Measurements from ENCODE around the gene NLRC5.

NLRC5 gene

DNA sequence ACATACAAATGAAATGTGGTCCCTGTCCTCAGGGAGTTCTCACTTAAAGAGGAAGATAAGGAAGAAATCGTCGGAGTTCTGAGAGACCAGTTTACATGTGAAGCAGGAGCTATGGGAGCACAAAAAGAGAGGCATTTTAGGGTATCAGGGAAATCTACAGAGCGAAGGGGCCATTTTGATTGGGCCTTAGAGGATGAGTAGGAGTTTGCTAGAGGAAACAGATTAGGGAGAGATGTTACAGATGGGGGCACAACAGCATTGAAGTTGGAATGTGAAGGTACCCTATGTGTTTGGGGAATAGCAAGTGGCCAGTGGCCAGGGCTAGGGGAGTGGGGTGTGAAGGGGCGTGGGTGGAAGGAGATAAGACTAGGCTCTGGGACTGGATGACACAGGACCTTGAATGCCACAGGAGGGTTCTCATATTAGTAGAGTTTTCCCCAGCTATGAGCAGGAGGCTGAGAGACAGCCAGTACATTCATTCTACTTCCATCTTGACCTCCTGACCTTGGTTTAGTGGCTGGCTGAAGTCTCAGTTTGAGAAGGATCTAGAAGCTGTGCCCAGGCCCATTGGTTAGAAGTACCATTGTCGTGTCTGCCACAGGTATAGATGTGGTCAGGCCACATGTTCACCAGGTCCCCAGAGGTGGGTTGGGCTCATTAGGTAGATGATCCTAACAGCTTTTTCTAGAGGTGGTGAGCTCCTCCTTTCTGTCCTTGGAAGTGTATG lies 137.8 kb downstream of the NLRC5 start:
- Mint-ChIP-seq H3K9me3 (no peaks in the 10 kb centered on the region), H3K36me3 (no peaks in the 10 kb centered on the region), H3K4me1 (peaks cover 88% of the 10 kb centered on the region), H3K4me3 (peak overlapping the region; percentile 19), H3K27ac (peak overlapping the region; percentile 89)
- DNase-seq (ENCODE audit: low spot score in 2 of 2) = no peak
- peak; percentile 78 for ATAC-seq

DNA sequence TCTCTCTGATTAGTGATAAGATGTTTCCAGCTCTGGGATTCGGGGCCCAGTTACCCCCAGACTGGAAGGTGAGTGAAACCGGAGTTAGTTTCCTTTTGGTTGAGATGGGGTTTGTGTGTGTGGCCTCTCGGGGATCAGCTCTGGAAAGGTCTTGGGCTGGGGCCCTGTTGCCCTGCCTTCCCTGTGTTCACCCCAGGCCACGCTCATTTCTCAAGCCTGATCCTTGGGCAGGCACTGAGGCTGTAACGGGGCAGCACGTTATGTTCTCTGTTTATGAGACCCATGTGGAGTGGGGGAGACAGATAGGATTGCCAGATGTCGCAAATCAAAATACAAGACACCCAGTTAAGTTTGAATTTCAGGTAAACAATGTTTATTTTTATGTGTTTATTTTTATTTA lies 138.5 kb downstream of the NLRC5 start:
- no peaks in the 10 kb centered on the region for H3K36me3 Mint-ChIP-seq
- DNase-seq (ENCODE audit: low spot score in 2 of 2) = no peak
- no peak for ATAC-seq
- H3K9me3 Mint-ChIP-seq = no peaks in the 10 kb centered on the region
- H3K4me1 Mint-ChIP-seq = peaks cover 95% of the 10 kb centered on the region
- H3K4me3 Mint-ChIP-seq = peak overlapping the region; percentile 19
- H3K27ac Mint-ChIP-seq = peak overlapping the region; percentile 89

DNA sequence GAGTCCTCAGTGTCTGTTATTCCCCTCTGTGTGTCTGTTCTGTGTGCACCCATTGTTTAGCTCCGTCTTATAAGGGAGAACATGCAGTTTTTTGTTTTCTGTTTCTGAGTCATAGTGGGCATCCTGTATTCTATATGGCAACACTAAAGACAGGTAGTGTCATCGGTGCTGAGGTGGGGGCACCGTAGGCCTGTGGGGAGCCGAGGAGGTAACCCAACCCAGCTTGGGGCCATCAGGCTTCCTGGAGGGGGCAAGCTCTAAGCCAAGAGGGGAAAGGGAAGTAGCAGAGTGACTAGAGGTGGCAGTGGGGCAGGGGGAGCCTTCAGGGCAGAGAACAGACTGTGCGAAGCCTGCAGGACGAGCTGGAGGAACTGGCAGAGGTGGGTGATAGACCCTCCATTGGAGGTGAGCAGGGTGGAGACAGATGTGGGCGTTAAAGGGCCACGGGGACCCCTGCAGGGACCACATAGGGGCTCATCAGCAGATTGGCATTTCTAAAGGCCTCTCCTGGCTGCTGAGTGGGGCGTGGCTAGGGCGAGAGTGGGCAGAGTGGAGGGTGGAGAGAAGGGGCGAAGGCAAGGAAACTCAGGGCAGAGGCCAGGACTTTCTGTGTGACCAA lies 139.5 kb downstream of the NLRC5 start:
- Mint-ChIP-seq H3K36me3 (no peaks in the 10 kb centered on the region), H3K4me1 (peaks cover 96% of the 10 kb centered on the region), H3K4me3 (peak overlapping the region; percentile 56), H3K27ac (peak overlapping the region; percentile 86), H3K9me3 (no peaks in the 10 kb centered on the region)
- DNase-seq (ENCODE audit: low spot score in 2 of 2) (peak in 1 of 2 donors; percentile 72), ATAC-seq (peak; percentile 79)

DNA sequence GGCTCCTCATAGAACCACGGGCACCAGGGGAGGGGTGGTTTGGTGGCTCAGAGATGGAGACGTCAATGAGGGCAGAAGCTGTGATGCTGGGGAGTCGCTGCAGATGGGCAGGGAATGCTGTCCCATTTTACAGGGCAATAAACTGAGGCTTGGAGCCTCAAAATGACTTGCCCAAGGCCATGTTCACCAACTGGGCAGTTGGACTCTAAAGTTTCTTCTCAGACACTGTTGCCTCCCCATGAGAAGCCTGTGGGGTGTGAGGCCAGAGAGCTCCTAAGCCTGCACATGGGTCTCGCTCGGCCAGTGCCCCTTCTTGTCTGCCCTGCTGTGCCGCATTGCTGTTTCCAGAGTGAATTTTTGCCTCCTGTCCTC lies 141.6 kb downstream of the NLRC5 start:
- no peaks in the 10 kb centered on the region for H3K9me3 Mint-ChIP-seq
- no peaks in the 10 kb centered on the region for H3K36me3 Mint-ChIP-seq
- H3K4me3 Mint-ChIP-seq = peak overlapping the region; percentile 24
- DNase-seq (ENCODE audit: low spot score in 2 of 2) (no peak), ATAC-seq (no peak)
- H3K27ac Mint-ChIP-seq = peak overlapping the region; percentile 86
- peaks cover 96% of the 10 kb centered on the region for H3K4me1 Mint-ChIP-seq

DNA sequence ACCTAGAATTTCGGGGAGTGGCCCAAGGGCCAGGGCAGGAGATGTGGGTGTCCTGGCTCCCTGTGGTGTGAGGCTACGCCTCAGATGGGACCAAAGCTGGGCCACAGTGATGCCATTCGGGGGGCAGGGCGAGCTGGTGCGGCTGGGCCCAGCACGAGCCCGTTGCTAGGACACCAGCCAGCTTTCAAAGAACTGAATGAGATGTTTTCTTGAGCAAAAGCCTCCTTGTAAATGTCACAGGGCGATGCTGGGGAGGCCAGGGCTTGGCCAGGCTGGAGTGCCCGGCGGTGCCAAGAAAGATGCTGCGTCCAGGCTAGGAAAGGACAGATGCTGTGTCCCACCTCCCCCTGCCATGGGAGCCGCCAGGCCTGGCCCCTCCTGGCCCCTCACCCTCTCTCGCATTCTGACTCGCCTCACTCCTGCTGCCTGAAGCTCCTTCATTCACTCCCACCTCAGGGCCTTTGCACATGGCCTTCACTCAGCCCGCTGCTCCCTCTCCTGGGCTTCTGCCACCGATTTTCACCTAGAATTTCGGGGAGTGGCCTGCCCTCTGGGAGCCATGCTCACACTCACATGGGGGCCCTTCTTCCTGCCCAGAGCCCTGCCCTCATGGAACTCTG lies 142.1 kb downstream of the NLRC5 start:
- no peak for DNase-seq (ENCODE audit: low spot score in 2 of 2)
- no peaks in the 10 kb centered on the region for H3K9me3 Mint-ChIP-seq
- ATAC-seq = no peak
- peaks cover 96% of the 10 kb centered on the region for H3K4me1 Mint-ChIP-seq
- H3K36me3 Mint-ChIP-seq = no peaks in the 10 kb centered on the region
- H3K27ac Mint-ChIP-seq = peak overlapping the region; percentile 86
- H3K4me3 Mint-ChIP-seq = peak overlapping the region; percentile 24

DNA sequence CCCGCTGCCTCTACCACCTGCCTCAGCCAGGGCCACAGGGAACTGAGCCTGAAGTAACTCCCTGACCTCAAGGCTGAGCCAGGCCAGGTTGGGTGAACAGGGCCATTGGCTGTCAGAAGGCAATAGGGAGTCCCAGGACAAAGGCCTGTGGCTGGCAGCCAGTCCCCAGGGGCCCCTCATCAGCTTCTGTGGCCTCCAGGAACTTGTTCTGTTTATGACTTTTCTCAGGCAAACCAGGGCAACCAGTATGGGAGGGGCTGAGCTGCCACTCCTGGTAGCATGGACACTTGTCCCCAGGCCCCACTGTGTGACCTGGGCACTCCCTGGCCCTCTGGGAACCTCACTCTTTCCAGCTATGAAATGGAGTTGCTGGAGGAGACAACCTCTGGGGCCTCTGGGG lies 143.1 kb downstream of the NLRC5 start:
- Mint-ChIP-seq H3K4me3 (peak overlapping the region; percentile 44), H3K36me3 (no peaks in the 10 kb centered on the region), H3K9me3 (no peaks in the 10 kb centered on the region), H3K4me1 (peaks cover 86% of the 10 kb centered on the region), H3K27ac (peak overlapping the region; percentile 86)
- no peak for ATAC-seq
- DNase-seq (ENCODE audit: low spot score in 2 of 2) = no peak

DNA sequence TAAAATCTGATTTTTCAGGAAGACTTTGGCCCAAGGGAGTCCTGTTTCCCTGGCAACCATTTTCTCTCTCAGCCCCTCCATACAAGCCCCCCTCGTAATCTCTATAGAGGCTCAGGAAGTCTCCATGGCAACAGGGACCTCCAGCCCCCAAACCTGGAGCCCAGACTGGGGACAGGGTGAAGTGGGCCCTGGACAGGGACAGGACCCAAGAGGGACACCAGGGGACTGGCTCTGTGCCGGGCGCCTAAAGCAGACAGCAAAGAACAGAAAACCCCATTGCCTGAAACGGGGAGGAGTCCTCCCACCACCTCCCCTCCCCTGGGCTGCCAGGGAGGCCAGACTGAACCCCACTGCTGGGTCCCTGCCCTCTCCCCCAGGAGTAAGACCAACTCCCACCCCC lies 143.7 kb downstream of the NLRC5 start:
- no peak for DNase-seq (ENCODE audit: low spot score in 2 of 2)
- H3K36me3 Mint-ChIP-seq = no peaks in the 10 kb centered on the region
- ATAC-seq = no peak
- H3K27ac Mint-ChIP-seq = peak overlapping the region; percentile 86
- H3K9me3 Mint-ChIP-seq = no peaks in the 10 kb centered on the region
- peak overlapping the region; percentile 53 for H3K4me3 Mint-ChIP-seq
- H3K4me1 Mint-ChIP-seq = peaks cover 85% of the 10 kb centered on the region

All from stimulated activated effector memory CD8-positive, alpha-beta T cell treated with anti-CD3 and anti-CD28 coated beads, Interleukin-12 subunit alpha, Interleukin-12 subunit beta, amount 100 ng/mL, for 72 hours (primary cell).